GM12878 (cell line): ENCODE measurements around the gene MARF1.

Source experiments
- ATF2 ChIP-seq: IDR thresholded peaks from 2 replicates; pipeline ENCODE4 v1.6.1; 2012; ENCODE audit warnings: low read length, inconsistent platforms
- TAF1 ChIP-seq: IDR thresholded peaks from 2 replicates; pipeline ENCODE4 v1.6.1; 2011; ENCODE audit warnings: mild to moderate bottlenecking, low read depth, low read length, borderline replicate concordance

GRCh38 chr16:15671530-15672117, 28.7 kb upstream of the MARF1 start:
- TF ChIP-seq TAF1 (no peak), ATF2 (no peak)
